Upper lobe of right lung (tissue), 1 donor: ENCODE data around the gene VWF. TPM values are rescaled to one million over a fixed set of nuclear protein-coding genes. Genes with fewer than 3 reads are reported as not detected.

ENCODE experiments used
- ATAC-seq: fragments of 200-7000 bp; cut with Tn5 transposase; one replicate; pipeline ENCODE4 v1.9.1; 2020; ENCODE audit warnings: mild to moderate bottlenecking, moderate library complexity
- DNase-seq: peaks from one replicate; pipeline ENCODE4 v3.0.0-alpha.2; 2020
- H3K27ac ChIP-seq: fragments of 200-600 bp; one replicate; pipeline ENCODE4 v1.8.0; 2022
- H3K27me3 ChIP-seq: fragments of 200-600 bp; one replicate; pipeline ENCODE4 v1.8.0; 2022; ENCODE audit warnings: mild to moderate bottlenecking
- H3K36me3 ChIP-seq: fragments of 200-600 bp; one replicate; pipeline ENCODE4 v1.8.0; 2022
- H3K4me1 ChIP-seq: fragments of 200-600 bp; one replicate; pipeline ENCODE4 v1.8.0; 2022
- H3K4me3 ChIP-seq: fragments of 200-600 bp; one replicate; pipeline ENCODE4 v1.8.0; 2022; ENCODE audit warnings: mild to moderate bottlenecking
- H3K9me3 ChIP-seq: fragments of 200-600 bp; one replicate; pipeline ENCODE4 v1.8.0; 2022
- CTCF ChIP-seq: fragments of 200-600 bp; IDR thresholded peaks from one replicate; pipeline ENCODE4 v1.8.0; 2022; ENCODE audit warnings: antibody characterized with exemption
- intact Hi-C: fragments of 100-400 bp; cut with DNase I; formaldehyde crosslinking; loops from one replicate; pipeline ENCODE4 v1.11.0; 2022
- total RNA-seq: library from RNA; stranded (reverse); fragmentation: NEBNext Ultra II Directional; extraction: Animal tissue kit (Norgen Biotek cat#: 25700); gene quantifications from one replicate; pipeline ENCODE4 v1.2.1, GENCODE V29; 2021
- donor health status: DM: no; HTN: yes; CAD: no; lungs with severe emphysema.

Gene VWF
- total RNA-seq, 1 donor from 2014 or later = 729 TPM

GRCh38 chr12:6062757-6063735 lies 61.4 kb downstream of the VWF start:
- intact Hi-C loops = loop anchor here (10.0 kb wide), 1 partner anchor 62 kb away; the partner anchor contains the start of gene VWF
- Histone ChIP-seq H3K27me3 (no peaks in the 10 kb centered on the region), H3K9me3 (no peaks in the 10 kb centered on the region), H3K27ac (no peak overlapping the region), H3K4me3 (no peak overlapping the region), H3K36me3 (peaks cover 9% of the 10 kb centered on the region), H3K4me1 (peaks cover 10% of the 10 kb centered on the region)
- DNase-seq (peak; percentile 74), ATAC-seq (peak; percentile 86)
- TF ChIP-seq CTCF = peak; percentile 90

GRCh38 chr12:6062395-6062756 lies 62.1 kb downstream of the VWF start:
- H3K27ac ChIP-seq = no peak overlapping the region
- intact Hi-C loops = loop anchor here (10.0 kb wide), 1 partner anchor 62 kb away; the partner anchor contains the start of gene VWF
- no peak for ATAC-seq

GRCh38 chr12:6061660-6062059 lies 62.8 kb downstream of the VWF start:
- H3K36me3 ChIP-seq = peaks cover 9% of the 10 kb centered on the region
- H3K9me3 ChIP-seq = no peaks in the 10 kb centered on the region
- H3K4me3 ChIP-seq = no peak overlapping the region
- intact Hi-C loops = loop anchor here (10.0 kb wide), 1 partner anchor 63 kb away; the partner anchor contains the start of gene VWF
- no peak for TF ChIP-seq CTCF
- H3K27me3 ChIP-seq = no peaks in the 10 kb centered on the region
- no peak overlapping the region for H3K27ac ChIP-seq
- H3K4me1 ChIP-seq = peaks cover 15% of the 10 kb centered on the region
- ATAC-seq (no peak), DNase-seq (no peak)

More at GRCh38 chr12:6062395-6062756, 62.1 kb downstream of the VWF start:
- no peak for TF ChIP-seq CTCF
- Histone ChIP-seq H3K36me3 (peaks cover 9% of the 10 kb centered on the region), H3K27me3 (no peaks in the 10 kb centered on the region), H3K4me1 (peaks cover 10% of the 10 kb centered on the region), H3K9me3 (no peaks in the 10 kb centered on the region), H3K4me3 (no peak overlapping the region)
- no peak for DNase-seq

- TF ChIP-seq CTCF = no peak
- Histone ChIP-seq H3K4me3 (no peak overlapping the region), H3K27me3 (no peaks in the 10 kb centered on the region), H3K9me3 (no peaks in the 10 kb centered on the region), H3K36me3 (peaks cover 9% of the 10 kb centered on the region), H3K27ac (no peak overlapping the region), H3K4me1 (peaks cover 18% of the 10 kb centered on the region)
- ATAC-seq = no peak
- intact Hi-C loops = loop anchor here (10.0 kb wide), 1 partner anchor 65 kb away; the partner anchor contains the start of gene VWF
- no peak for DNase-seq
Measured at GRCh38 chr12:6059860-6060565, 64.5 kb downstream of the VWF start.

- intact Hi-C loops = no loop called here
- Histone ChIP-seq H3K27me3 (no peaks in the 10 kb centered on the region), H3K27ac (no peak overlapping the region), H3K36me3 (peaks cover 9% of the 10 kb centered on the region), H3K9me3 (no peaks in the 10 kb centered on the region), H3K4me1 (peaks cover 18% of the 10 kb centered on the region), H3K4me3 (no peak overlapping the region)
- no peak for TF ChIP-seq CTCF
- DNase-seq = no peak
- no peak for ATAC-seq
Measured at GRCh38 chr12:6059221-6059620, 65.2 kb downstream of the VWF start.
